ENCODE measurements around the gene TAGLN2.

TAGLN2 gene

GRCh38 chr1:159936273-159936904 is 11.1 kb upstream of the TAGLN2 start:
- DNase-seq, result peak in 35 of 51 donors; percentile 5 to 66 (median 28)

DNA sequence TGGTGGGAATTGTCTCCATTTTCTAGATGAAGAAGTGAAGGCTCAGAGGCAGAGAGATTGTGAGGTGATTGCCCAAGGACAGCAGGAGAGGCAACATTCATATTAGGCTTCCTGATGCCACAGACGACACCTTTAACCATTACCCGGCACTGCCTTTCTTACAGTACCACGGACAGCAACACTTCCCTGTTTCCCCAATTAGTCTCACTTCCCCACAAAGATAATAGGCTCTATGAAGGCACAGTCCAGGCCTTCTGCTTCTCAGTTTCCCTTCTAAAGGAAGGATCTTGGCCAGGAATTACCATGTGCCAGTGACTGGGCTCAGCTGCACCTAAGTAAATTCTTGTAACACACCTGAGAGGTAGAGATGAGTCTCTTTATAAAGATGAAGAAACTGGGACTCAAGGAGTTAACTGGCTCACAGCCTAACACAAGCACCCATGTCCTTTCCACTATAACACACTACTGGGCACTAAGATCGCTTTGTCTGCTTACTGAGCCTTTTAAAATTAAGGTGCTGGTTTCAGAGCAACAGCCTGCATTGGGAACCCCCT is 10.5 kb upstream of the TAGLN2 start:
- no peak for DNase-seq

GRCh38 chr1:159935305-159935704 is 10.0 kb upstream of the TAGLN2 start:
- DNase-seq, result no peak

GRCh38 chr1:159934136-159935039 is 9.1 kb upstream of the TAGLN2 start:
- DNase-seq, result no peak

- no peak for DNase-seq
Observed at GRCh38 chr1:159933347-159933746, 8.0 kb upstream of the TAGLN2 start.

DNA sequence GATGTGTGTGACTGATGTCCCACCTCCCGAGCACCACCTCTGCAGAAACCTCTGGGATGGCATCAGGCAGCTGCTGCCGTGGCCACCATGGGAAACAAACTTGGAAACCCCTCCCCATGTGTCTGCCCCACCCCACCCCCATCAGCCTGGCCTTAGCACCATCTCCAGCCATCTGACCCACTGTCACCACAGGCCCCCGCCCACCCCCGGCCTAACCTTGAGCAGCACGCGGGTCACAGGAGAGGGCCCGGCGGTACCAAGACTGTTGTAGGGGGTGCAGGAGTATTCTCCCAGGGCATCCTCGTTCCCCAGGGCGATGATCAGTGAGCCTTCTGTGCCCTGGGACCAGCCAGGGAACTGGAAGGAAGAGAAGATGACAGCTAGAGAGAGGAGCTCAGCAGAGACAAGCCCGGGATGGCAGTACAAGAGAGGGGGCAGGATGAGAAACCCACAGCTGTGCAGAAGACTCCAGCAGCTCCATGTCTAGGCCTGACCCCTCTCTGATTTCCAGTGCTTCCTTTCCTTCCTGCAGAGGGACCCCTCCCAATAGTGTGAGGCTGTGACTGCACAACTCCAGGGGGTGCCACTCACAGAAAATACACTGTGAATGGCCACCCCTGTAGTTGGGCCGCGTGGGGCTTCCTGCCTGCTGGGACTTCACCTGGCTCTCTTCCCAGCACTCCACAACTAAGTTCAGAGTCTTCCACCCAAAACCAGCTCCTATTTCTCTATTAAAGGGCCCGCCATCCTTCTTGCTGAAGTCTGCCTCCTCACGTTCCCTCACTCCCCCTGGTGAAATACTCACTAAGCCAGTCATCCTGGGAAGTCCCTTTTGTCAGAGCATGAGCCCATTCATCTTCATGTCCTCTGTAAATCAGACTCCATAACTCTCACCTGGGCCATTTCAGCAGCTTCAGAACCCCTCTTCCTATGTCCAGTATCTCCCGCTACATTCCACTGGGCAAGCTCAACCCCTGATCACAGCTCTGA is 7.3 kb upstream of the TAGLN2 start:
- no peak for DNase-seq

- DNase-seq, result no peak
Observed at GRCh38 chr1:159931795-159932173, 6.5 kb upstream of the TAGLN2 start.

GRCh38 chr1:159931101-159931794 is 5.9 kb upstream of the TAGLN2 start:
- no peak for DNase-seq

DNA sequence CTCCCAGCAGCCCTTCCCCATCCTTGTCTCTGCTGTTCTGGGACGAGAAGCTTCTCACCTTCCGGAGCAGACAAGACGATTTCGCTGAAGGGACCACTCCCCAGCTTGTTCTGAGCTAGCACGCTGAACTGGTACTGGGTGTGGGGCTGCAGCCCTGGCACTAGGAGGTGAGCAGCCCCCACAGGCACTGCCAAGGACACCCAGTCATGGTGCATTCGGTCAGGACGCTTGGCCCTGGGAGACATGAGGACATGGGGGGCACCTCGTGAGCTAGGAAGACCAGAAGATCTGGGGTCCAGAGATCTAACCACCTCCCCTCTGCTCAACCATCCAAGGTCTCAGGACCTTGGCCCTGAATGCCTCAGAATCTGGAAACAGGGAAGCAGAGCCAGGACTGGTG is 5.3 kb upstream of the TAGLN2 start:
- no peak for DNase-seq

- DNase-seq, result no peak
Observed at GRCh38 chr1:159930216-159930615, 4.9 kb upstream of the TAGLN2 start.

- DNase-seq, result no peak
Observed at GRCh38 chr1:159929155-159930051, 4.1 kb upstream of the TAGLN2 start.

DNA sequence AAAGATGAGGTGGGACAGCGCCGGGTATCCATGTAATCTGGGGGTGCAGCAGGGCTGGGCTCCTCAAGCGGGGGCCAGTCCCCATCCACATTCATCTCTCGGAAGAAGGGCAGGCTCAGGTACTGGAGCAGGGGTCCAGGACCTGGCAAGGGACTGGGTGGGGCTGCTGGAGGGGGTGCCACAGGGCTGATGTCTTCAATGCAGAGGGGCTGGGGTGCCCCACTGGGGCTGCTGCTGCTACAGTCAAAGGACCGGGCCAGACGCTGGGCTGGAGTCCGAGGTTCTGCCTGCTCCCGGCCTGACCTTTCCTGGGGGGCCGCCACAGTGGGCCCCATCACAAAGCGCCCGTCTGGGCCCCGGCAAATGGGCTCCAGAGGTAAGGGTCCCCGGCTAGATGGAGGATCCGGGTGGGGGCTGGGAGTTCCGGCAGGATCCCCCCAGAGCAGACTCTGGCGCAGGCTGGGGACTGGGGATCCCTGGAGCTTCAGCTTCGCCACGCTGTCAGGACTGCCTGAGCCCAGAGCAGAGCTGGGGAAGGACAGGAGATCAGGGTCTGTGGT is 3.3 kb upstream of the TAGLN2 start:
- no peak for DNase-seq

DNA sequence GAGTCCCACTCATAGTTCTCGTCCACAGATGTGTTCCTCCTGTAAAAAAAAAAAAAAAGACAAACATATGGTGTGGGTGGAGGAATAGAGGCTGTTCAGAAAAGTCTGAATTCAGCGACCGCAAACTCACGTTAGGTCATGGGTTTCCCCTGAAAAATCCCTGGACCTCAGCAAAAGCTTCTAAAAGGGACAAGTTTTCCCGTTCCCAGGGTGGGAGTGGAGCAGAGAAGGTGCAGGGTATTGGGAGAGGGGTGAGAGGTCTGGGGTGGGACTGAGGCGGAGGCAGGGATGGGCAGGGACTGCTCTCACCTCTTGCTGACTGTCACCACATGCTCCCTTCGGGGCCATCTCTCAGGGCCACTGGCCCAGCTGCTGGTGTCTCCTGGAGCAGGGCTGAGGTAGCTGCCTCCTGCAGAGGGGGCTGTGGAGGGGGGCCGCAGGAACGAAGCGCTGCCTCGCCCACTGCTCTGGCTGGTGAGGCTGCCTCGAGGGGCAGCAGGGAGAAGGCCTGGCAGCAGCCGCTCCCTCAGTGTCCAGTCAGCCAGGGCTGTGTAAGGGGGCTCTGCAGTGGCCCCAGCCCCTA is 2.6 kb upstream of the TAGLN2 start:
- DNase-seq, result no peak

DNA sequence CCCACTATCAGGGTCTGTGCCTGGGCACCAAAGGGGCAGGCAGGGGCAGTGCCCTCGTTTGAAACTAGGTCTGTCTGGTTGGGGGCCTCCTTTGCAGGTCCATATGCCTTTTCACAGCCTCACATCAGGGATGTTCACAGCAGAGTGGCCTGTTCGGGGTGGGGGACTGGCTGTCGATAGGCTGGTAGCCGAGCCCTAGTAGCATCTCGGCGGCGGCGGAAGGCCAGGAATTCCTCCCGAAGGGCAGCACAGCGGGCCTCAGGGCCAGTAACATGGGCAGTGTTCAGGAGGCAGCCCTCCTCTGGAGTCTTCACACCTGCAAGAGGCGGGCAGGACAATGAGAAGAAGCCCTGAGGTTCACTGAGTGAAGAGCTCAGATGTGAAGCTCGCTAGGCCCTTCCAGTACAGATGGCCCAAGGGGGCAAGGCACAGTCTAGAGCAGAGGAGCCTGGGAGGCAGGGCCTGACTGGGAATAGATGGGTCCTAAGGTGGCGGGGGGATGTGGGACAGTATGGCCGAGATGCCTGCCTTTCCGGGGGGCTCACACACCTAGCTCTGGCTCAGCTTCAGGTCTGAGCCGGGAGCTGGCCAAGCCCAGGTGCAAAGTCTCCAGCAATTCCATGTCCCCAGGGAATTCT is 2.0 kb upstream of the TAGLN2 start:
- DNase-seq, result no peak

GRCh38 chr1:159925719-159926078 is 392 bp upstream of the TAGLN2 start:
- no peak for DNase-seq

DNA sequence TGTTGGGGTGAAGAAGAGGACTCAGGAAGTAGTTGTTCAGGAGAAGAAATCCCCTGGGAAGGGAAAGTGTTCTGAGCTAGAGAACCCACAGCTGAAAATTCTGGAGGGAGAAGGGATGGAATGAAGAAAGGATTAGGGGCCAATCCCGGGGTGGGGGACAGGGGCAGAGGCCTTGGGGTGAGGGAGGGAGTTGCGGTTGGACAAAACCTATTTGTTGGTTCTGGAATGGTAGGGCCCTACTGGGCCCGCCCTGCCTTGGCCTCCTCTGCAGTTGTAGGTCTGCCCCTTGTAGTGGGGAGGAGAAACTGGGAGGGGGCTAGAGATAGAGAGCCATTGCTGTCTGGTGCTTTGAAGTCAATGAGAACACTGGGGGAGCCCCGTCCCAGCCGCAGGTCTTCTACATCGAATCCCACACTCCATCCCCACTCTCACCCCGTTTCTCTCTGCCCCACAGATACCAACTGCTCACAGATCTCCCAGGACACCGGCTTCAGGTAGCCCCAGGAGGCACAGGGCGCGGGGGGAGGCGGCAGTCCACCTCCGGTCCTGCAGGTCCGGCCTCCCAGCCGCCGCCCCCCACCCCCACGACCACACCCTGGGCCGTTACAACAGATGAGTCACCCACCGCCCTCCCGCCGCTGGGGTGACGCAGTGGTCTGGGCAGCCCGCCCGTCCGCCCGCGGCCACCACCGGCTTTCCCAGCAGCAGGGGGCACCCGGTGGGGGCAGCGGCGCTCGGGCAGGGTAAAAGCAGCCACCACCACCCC is 1.1 kb downstream of the TAGLN2 start:
- DNase-seq, result peak in 36 of 51 donors; percentile 11 to 84 (median 42)

DNA sequence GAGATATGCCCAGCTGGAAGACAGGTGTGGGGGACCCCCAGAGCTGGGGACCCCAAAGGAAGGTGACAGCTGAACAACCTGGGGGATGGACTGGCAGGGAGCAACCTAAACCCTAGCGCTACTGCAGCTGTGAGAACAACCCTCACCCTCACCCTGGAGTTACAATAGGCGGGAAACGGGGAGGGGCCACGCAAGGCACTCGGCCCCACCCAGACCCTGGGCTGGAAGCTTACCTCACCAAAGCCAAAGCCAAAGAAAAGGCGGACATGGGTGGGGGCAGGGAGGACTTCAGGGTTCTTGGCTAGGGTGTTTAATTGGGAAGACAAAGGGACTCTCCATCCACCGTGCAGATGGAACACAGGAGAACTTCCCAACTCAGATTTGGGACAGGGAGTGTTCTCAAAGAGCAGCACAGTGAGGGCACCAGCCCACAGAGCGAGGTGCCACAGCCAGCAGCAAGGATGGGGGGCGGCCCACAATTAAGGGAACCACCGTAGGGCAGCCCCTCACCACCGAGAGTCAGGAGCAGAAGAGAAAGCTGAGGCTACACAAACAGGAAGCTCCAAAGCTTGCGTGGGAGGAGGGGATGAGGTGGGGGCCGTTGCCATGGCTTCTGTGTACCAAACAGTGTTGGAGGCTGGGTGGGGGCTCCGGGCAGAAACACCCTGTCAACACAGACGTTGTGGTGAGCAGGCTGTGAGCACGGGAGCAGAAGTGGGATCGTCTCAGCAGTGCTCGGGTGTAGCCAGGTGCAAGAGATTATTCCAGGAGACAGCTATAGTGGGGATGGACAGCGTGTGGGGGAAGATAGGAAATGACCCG is 1.9 kb downstream of the TAGLN2 start:
- DNase-seq, result peak in 13 of 51 donors; percentile 10 to 47 (median 25)
